H9 (cell line): ENCODE measurements around the gene CYS1. TPM values are rescaled to one million over a fixed set of nuclear protein-coding genes. Genes with fewer than 3 reads are reported as not detected.

Experiments
- DNase-seq: peaks from one replicate; pipeline ENCODE4 v3.0.0-alpha.2; 2017
- H2AFZ ChIP-seq: one replicate; pipeline ENCODE4 v1.6.1; 2013; ENCODE audit warnings: mild to moderate bottlenecking, low read length, control low read depth, moderate library complexity
- H2AK5ac ChIP-seq: 2 replicates; pipeline ENCODE4 v1.6.1; 2013; ENCODE audit warnings: low read length, control low read depth, mixed read lengths; ENCODE audit not compliant: insufficient read length
- H2BK120ac ChIP-seq: one replicate; pipeline ENCODE4 v1.6.1; 2013; ENCODE audit warnings: low read depth, mild to moderate bottlenecking, low read length, control low read depth, inconsistent platforms; ENCODE audit not compliant: poor library complexity, severe bottlenecking
- H2BK12ac ChIP-seq: 2 replicates; pipeline ENCODE4 v1.6.1; 2013; ENCODE audit warnings: low read length, control low read depth, mixed read lengths, low read depth; ENCODE audit not compliant: insufficient read length
- H2BK15ac ChIP-seq: 2 replicates; pipeline ENCODE4 v1.6.1; 2013; ENCODE audit warnings: low read depth, low read length, control low read depth
- H2BK20ac ChIP-seq: one replicate; pipeline ENCODE4 v1.6.1; 2013; ENCODE audit warnings: low read depth, mild to moderate bottlenecking, low read length, control low read depth, inconsistent platforms; ENCODE audit not compliant: poor library complexity, severe bottlenecking
- H2BK5ac ChIP-seq: 2 replicates; pipeline ENCODE4 v1.6.1; 2013; ENCODE audit warnings: low read length, control low read depth, mixed read lengths; ENCODE audit not compliant: insufficient read length
- H3K14ac ChIP-seq: 2 replicates; pipeline ENCODE4 v1.6.1; 2013; ENCODE audit warnings: low read length, control low read depth; ENCODE audit not compliant: insufficient read depth
- H3K18ac ChIP-seq: 2 replicates; pipeline ENCODE4 v1.6.1; 2013; ENCODE audit warnings: low read depth, mild to moderate bottlenecking, mixed read lengths, low read length, control low read depth; ENCODE audit not compliant: insufficient read length
- H3K23ac ChIP-seq: 2 replicates; pipeline ENCODE4 v1.6.1; 2013; ENCODE audit warnings: low read length, control low read depth, mixed read lengths, low read depth; ENCODE audit not compliant: insufficient read length
- H3K23me2 ChIP-seq: 2 replicates; pipeline ENCODE4 v1.6.1; 2013; ENCODE audit warnings: low read depth, mild to moderate bottlenecking, mixed read lengths, low read length, control low read depth; ENCODE audit not compliant: insufficient read length, poor library complexity, severe bottlenecking
- H3K27ac ChIP-seq: 2 replicates; pipeline ENCODE4 v1.5.1; 2013; ENCODE audit warnings: low read length, control low read depth, mixed read lengths, low read depth; ENCODE audit not compliant: insufficient read length
- H3K27me3 ChIP-seq: 2 replicates; pipeline ENCODE4 v1.6.1; 2013; ENCODE audit warnings: low read length, control low read depth, inconsistent platforms; ENCODE audit not compliant: insufficient read depth
- H3K4ac ChIP-seq: 2 replicates; pipeline ENCODE4 v1.6.1; 2013; ENCODE audit warnings: low read depth, mild to moderate bottlenecking, control low read depth, inconsistent platforms, low read length, moderate library complexity
- H3K4me1 ChIP-seq: 2 replicates; pipeline ENCODE4 v1.6.1; 2013; ENCODE audit warnings: low read length, control low read depth, inconsistent platforms; ENCODE audit not compliant: insufficient read depth
- H3K4me2 ChIP-seq: 2 replicates; pipeline ENCODE4 v1.6.1; 2013; ENCODE audit warnings: low read length, control low read depth, mixed read lengths; ENCODE audit not compliant: insufficient read length, insufficient read depth
- H3K56ac ChIP-seq: 2 replicates; pipeline ENCODE4 v1.6.1; 2013; ENCODE audit warnings: low read depth, mild to moderate bottlenecking, mixed read lengths, low read length, control low read depth; ENCODE audit not compliant: insufficient read length
- H3K79me1 ChIP-seq: 2 replicates; pipeline ENCODE4 v1.6.1; 2013; ENCODE audit warnings: low read depth, mild to moderate bottlenecking, moderate library complexity, low read length, control low read depth, inconsistent platforms; ENCODE audit not compliant: insufficient read depth, poor library complexity, severe bottlenecking
- H3K79me2 ChIP-seq: 2 replicates; pipeline ENCODE4 v1.6.1; 2013; ENCODE audit warnings: low read length, control low read depth, inconsistent platforms; ENCODE audit not compliant: insufficient read depth
- H3K9ac ChIP-seq: 2 replicates; pipeline ENCODE4 v1.6.1; 2013; ENCODE audit warnings: low read length, control low read depth, mixed read lengths; ENCODE audit not compliant: insufficient read length; ENCODE audit errors: extremely low read depth
- H3K9me3 ChIP-seq: one replicate; pipeline ENCODE4 v1.6.1; 2013; ENCODE audit warnings: low read depth, low read length, inconsistent platforms; ENCODE audit not compliant: control insufficient read depth
- H3T11ph ChIP-seq: one replicate; pipeline ENCODE4 v1.6.1; 2013; ENCODE audit warnings: mild to moderate bottlenecking, low read length, control low read depth, inconsistent platforms
- H4K20me1 ChIP-seq: one replicate; pipeline ENCODE4 v1.6.1; 2013; ENCODE audit not compliant: control insufficient read depth, insufficient read length, insufficient read depth
- H4K5ac ChIP-seq: 2 replicates; pipeline ENCODE4 v1.6.1; 2013; ENCODE audit warnings: low read depth, mild to moderate bottlenecking, mixed read lengths, low read length, control low read depth; ENCODE audit not compliant: insufficient read length
- H4K8ac ChIP-seq: replicated peaks from 2 replicates; pipeline ENCODE4 v1.6.1; 2013; ENCODE audit warnings: low read length, control low read depth, mixed read lengths, low read depth; ENCODE audit not compliant: insufficient read length
- H4K91ac ChIP-seq: 2 replicates; pipeline ENCODE4 v1.6.1; 2013; ENCODE audit warnings: low read depth, mild to moderate bottlenecking, moderate library complexity, mixed read lengths, low read length, control low read depth; ENCODE audit not compliant: insufficient read length
- H3K27ac Mint-ChIP-seq, 3 experiments: 2 replicates in 2 of 3; 3 replicates in 1 of 3; pipeline ENCODE4 v1.8.0; 2020 to 2021; ENCODE audit warnings: mixed read lengths in 3 of 3, mild to moderate bottlenecking in 1 of 3, moderate library complexity in 1 of 3
- H3K27me3 Mint-ChIP-seq: 2 replicates; pipeline ENCODE4 v1.8.0; 2021; ENCODE audit warnings: low read depth, mild to moderate bottlenecking, moderate library complexity, mixed read lengths
- H3K36me3 Mint-ChIP-seq, 3 experiments: 2 replicates in 2 of 3; 3 replicates in 1 of 3; pipeline ENCODE4 v1.8.0; 2020 to 2021; ENCODE audit warnings: low read depth in 3 of 3, mixed read lengths in 3 of 3; ENCODE audit not compliant: insufficient read depth in 1 of 3
- H3K4me1 Mint-ChIP-seq, 2 experiments: 2 replicates each; pipeline ENCODE4 v1.8.0; 2020; ENCODE audit warnings: mixed read lengths in 2 of 2
- H3K4me3 Mint-ChIP-seq, 2 experiments: 2 replicates in 1 of 2; 3 replicates in 1 of 2; pipeline ENCODE4 v1.8.0; 2020 to 2021; ENCODE audit warnings: mild to moderate bottlenecking in 2 of 2, mixed read lengths in 2 of 2, moderate library complexity in 1 of 2
- H3K9me3 Mint-ChIP-seq, 2 experiments: 2 replicates in 1 of 2; 3 replicates in 1 of 2; pipeline ENCODE4 v1.8.0; 2020; ENCODE audit warnings: mild to moderate bottlenecking in 2 of 2, mixed read lengths in 2 of 2, moderate library complexity in 1 of 2
- WGBS: extraction: QIAGEN DNeasy Blood & Tissue Kit; methylation state at CpG from one replicate; pipeline ENCODE4 v1.1.7; 2013; ENCODE audit warnings: missing lambda C conversion rate, low lambda C conversion rate, mixed read lengths; ENCODE audit not compliant: insufficient read length; ENCODE audit errors: extremely low coverage; 5-methylcytosine and 5-hydroxymethylcytosine counted together
- total RNA-seq: library from RNA; stranded (reverse); gene quantifications from 2 replicates; pipeline ENCODE4 v1.2.1, GENCODE V29; 2021
- TF ChIP-seq, protein P1 (sequence below): fragments of 200-600 bp; sonication (generic); conservative IDR thresholded peaks from 3 replicates; pipeline ENCODE4 v1.8.0; 2021; ENCODE audit warnings: antibody characterized with exemption, mild to moderate bottlenecking

Gene CYS1
- total RNA-seq, 1 experiment from 2014 or later: 0.35 TPM

DNA sequence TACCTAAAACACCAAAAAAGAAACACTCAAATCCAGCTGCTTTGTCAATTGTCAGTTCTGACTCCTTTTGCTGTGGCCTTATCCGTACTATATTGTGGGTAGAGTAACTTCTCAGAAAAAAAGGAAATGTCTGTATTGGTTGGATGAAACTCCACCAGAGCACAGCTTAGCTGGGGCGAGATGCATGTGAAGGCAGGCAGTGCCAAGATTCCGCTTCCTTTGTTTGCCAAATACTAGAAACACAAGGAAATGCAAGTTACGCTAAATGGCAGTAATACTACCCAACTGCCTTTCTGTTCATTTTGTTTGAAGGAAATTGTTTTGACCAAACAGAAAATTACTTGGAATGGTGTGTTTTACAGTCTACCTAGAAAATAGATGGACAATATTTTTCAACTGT is 26.9 kb downstream of the CYS1 start:
- Histone ChIP-seq H4K8ac (no peak overlapping the region), H3K14ac (no peak overlapping the region), H3T11ph (no peak overlapping the region), H3K9me3 (no peaks in the 10 kb centered on the region), H3K9ac (no peak overlapping the region), H2BK120ac (no peak overlapping the region), H3K27ac (no peak overlapping the region), H3K4ac (no peak overlapping the region), H3K79me2 (no peaks in the 10 kb centered on the region), H4K91ac (no peak overlapping the region), H3K23me2 (peaks cover 3% of the 10 kb centered on the region), H2AFZ (no peak overlapping the region), H3K79me1 (no peaks in the 10 kb centered on the region), H3K4me2 (no peak overlapping the region), H2BK20ac (no peak overlapping the region), H3K23ac (no peak overlapping the region), H3K18ac (no peak overlapping the region), H2BK12ac (no peak overlapping the region), H2BK5ac (no peak overlapping the region), H2AK5ac (no peak overlapping the region), H3K27me3 (no peaks in the 10 kb centered on the region), H3K4me1 (no peaks in the 10 kb centered on the region; the same call in 1 of the 2 replicates), H2BK15ac (no peak overlapping the region), H4K20me1 (no peaks in the 10 kb centered on the region), H3K56ac (no peak overlapping the region), H4K5ac (no peak overlapping the region)
- Mint-ChIP-seq H3K27me3 (peaks cover 3% of the 10 kb centered on the region), H3K4me1 (peaks cover 22 to 32% of the 10 kb centered on the region in 2 experiments), H3K9me3 (no peaks in the 10 kb centered on the region; a peak in 1 of 5 replicates), H3K27ac (no peak overlapping the region), H3K36me3 (peaks cover 13 to 40% (median 38%) of the 10 kb centered on the region in 3 experiments; a peak in 6 of 7 replicates), H3K4me3 (no peak overlapping the region)
- DNase-seq: no peak
- TF ChIP-seq, protein P1, sequence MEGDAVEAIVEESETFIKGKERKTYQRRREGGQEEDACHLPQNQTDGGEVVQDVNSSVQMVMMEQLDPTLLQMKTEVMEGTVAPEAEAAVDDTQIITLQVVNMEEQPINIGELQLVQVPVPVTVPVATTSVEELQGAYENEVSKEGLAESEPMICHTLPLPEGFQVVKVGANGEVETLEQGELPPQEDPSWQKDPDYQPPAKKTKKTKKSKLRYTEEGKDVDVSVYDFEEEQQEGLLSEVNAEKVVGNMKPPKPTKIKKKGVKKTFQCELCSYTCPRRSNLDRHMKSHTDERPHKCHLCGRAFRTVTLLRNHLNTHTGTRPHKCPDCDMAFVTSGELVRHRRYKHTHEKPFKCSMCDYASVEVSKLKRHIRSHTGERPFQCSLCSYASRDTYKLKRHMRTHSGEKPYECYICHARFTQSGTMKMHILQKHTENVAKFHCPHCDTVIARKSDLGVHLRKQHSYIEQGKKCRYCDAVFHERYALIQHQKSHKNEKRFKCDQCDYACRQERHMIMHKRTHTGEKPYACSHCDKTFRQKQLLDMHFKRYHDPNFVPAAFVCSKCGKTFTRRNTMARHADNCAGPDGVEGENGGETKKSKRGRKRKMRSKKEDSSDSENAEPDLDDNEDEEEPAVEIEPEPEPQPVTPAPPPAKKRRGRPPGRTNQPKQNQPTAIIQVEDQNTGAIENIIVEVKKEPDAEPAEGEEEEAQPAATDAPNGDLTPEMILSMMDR: no peak
- no CpG with 5 or more reads among the region's 4 CpGs for WGBS
